GM23338 (cell line): Measurements from ENCODE around the gene SLCO3A1. TPM values are rescaled to one million over a fixed set of nuclear protein-coding genes. Genes with fewer than 3 reads are reported as not detected.

Experiments
- ATAC-seq: fragments of 200-7000 bp; cut with Tn5 transposase; 3 replicates; pipeline ENCODE4 v1.9.1; 2020
- DNase-seq: peaks from one replicate; pipeline ENCODE4 v3.0.0-alpha.2; 2015; ENCODE audit warnings: low spot score
- H2AFZ ChIP-seq: fragments of 200-600 bp; sonication (generic); 2 replicates; pipeline ENCODE4 v1.8.0; 2016; ENCODE audit warnings: antibody characterized with exemption, mild to moderate bottlenecking, moderate library complexity
- H3F3A ChIP-seq: fragments of 200-600 bp; sonication (generic); replicated peaks from 2 replicates; pipeline ENCODE4 v1.8.0; 2017; ENCODE audit warnings: antibody characterized with exemption, mixed run types, low read depth
- H3K27ac ChIP-seq: fragments of 200-600 bp; sonication (generic); 2 replicates; pipeline ENCODE4 v1.6.1; 2016; ENCODE audit warnings: low read depth
- H3K27me3 ChIP-seq: fragments of 200-600 bp; sonication (generic); 2 replicates; pipeline ENCODE4 v1.8.0; 2016; ENCODE audit warnings: mild to moderate bottlenecking, mixed run types, moderate library complexity; ENCODE audit not compliant: insufficient read depth
- H3K36me3 ChIP-seq: fragments of 200-600 bp; sonication (generic); 2 replicates; pipeline ENCODE4 v1.8.0; 2016; ENCODE audit warnings: mild to moderate bottlenecking; ENCODE audit not compliant: insufficient read depth
- H3K4me1 ChIP-seq: fragments of 200-600 bp; sonication (generic); 2 replicates; pipeline ENCODE4 v1.8.0; 2016; ENCODE audit warnings: mild to moderate bottlenecking, moderate library complexity; ENCODE audit not compliant: insufficient read depth
- H3K4me2 ChIP-seq: fragments of 200-600 bp; sonication (generic); 2 replicates; pipeline ENCODE4 v1.7.1; 2017; ENCODE audit warnings: mixed run types
- H3K4me3 ChIP-seq: fragments of 200-600 bp; sonication (generic); 2 replicates; pipeline ENCODE4 v1.6.1; 2016; ENCODE audit warnings: mixed run types
- H3K79me2 ChIP-seq: fragments of 200-600 bp; sonication (generic); replicated peaks from 2 replicates; pipeline ENCODE4 v1.8.0; 2017; ENCODE audit warnings: mild to moderate bottlenecking; ENCODE audit not compliant: insufficient read depth
- H3K9me2 ChIP-seq: fragments of 200-600 bp; sonication (generic); 2 replicates; pipeline ENCODE4 v1.8.0; 2017; ENCODE audit not compliant: insufficient read depth
- H4K20me1 ChIP-seq: fragments of 200-600 bp; sonication (generic); replicated peaks from 2 replicates; pipeline ENCODE4 v1.8.0; 2017; ENCODE audit warnings: mild to moderate bottlenecking; ENCODE audit not compliant: insufficient read depth
- H3K27ac Mint-ChIP-seq: 2 replicates; pipeline ENCODE4 v1.8.0; 2020; ENCODE audit warnings: inconsistent platforms, mild to moderate bottlenecking, moderate library complexity, mixed read lengths
- H3K27me3 Mint-ChIP-seq: 3 replicates; pipeline ENCODE4 v1.8.0; 2022; ENCODE audit warnings: low read depth, mild to moderate bottlenecking, moderate library complexity, mixed read lengths, inconsistent platforms; ENCODE audit not compliant: insufficient read depth, poor library complexity
- H3K36me3 Mint-ChIP-seq: 3 replicates; pipeline ENCODE4 v1.8.0; 2021; ENCODE audit warnings: low read depth, mild to moderate bottlenecking, inconsistent platforms, moderate library complexity, mixed read lengths
- H3K4me1 Mint-ChIP-seq: 3 replicates; pipeline ENCODE4 v1.8.0; 2020; ENCODE audit warnings: mild to moderate bottlenecking, inconsistent platforms, mixed read lengths
- H3K4me3 Mint-ChIP-seq: 3 replicates; pipeline ENCODE4 v1.8.0; 2021; ENCODE audit warnings: moderate library complexity, mild to moderate bottlenecking, inconsistent platforms, mixed read lengths
- H3K9me3 Mint-ChIP-seq: 3 replicates; pipeline ENCODE4 v1.8.0; 2020; ENCODE audit warnings: moderate library complexity, mild to moderate bottlenecking, inconsistent platforms, mixed read lengths
- CREB1 ChIP-seq: fragments of 250-450 bp; sonication (Bioruptor Pico); IDR thresholded peaks from 2 replicates; pipeline ENCODE4 v1.5.0; 2020; ENCODE audit warnings: low read depth, mild to moderate bottlenecking, moderate library complexity
- ETS1 ChIP-seq: IDR thresholded peaks from 2 replicates; pipeline ENCODE4 v1.6.1; 2016; ENCODE audit warnings: antibody characterized with exemption
- EZH2phosphoT487 ChIP-seq: fragments of 200-600 bp; sonication (generic); IDR thresholded peaks from one replicate; pipeline ENCODE4 v1.8.1; 2018; ENCODE audit warnings: antibody characterized with exemption; ENCODE audit not compliant: unreplicated experiment
- JUNB ChIP-seq: IDR thresholded peaks from one replicate; pipeline ENCODE4 v1.6.1; 2016; ENCODE audit warnings: antibody characterized with exemption; ENCODE audit not compliant: unreplicated experiment
- NANOG ChIP-seq: IDR thresholded peaks from 2 replicates; pipeline ENCODE4 v1.6.1; 2016; ENCODE audit warnings: antibody characterized with exemption, borderline replicate concordance
- POLR2AphosphoS5 ChIP-seq: IDR thresholded peaks from 2 replicates; pipeline ENCODE4 v1.6.1; 2016; ENCODE audit warnings: antibody characterized with exemption, low read depth
- STAT1 ChIP-seq: IDR thresholded peaks from one replicate; pipeline ENCODE4 v1.6.1; 2016; ENCODE audit warnings: antibody characterized with exemption; ENCODE audit not compliant: unreplicated experiment
- polyA plus RNA-seq: library from polyadenylated mRNA; unstranded; fragments of >200 nt; fragmentation: Nextera tagmentation; extraction: Ambion mirVana; gene quantifications from 2 replicates; pipeline ENCODE4 v1.2.1, GENCODE V29; 2016
- total RNA-seq: library from RNA; depleted of rRNA; stranded (reverse); fragments of >200 nt; shearing (Covaris generic); gene quantifications from 2 replicates; pipeline ENCODE4 v1.2.3, GENCODE V29; 2014
- TF ChIP-seq, protein P1 (sequence below): fragments of 250-450 bp; sonication (Bioruptor Pico); IDR thresholded peaks from 2 replicates; pipeline ENCODE4 v1.5.0; 2020; ENCODE audit warnings: mild to moderate bottlenecking, moderate library complexity

SLCO3A1 gene
- total and polyA plus RNA-seq, 2 experiments from 2014 or later = 7.3 to 9.4 TPM

- no peaks in the 10 kb centered on the region; the same call in 2 of the 3 replicates for H3K9me3 Mint-ChIP-seq
- no peaks in the 10 kb centered on the region for H3F3A ChIP-seq
- no peaks in the 10 kb centered on the region for H3K36me3 ChIP-seq
- H3K9me2 ChIP-seq = 0 out of 2 replicates have a peak, but pooled peaks cover 6% of the 10 kb centered on the region
- H3K4me3 ChIP-seq = no peak overlapping the region
- H3K4me3 Mint-ChIP-seq = no peak overlapping the region
- TF ChIP-seq EZH2phosphoT487 = no peak
- ATAC-seq (no peak), DNase-seq (no peak)
- no peaks in the 10 kb centered on the region; the same call in 1 of the 2 replicates for H4K20me1 ChIP-seq
- no peaks in the 10 kb centered on the region; the same call in 1 of the 2 replicates for H3K4me1 ChIP-seq
- H3K27ac ChIP-seq = no peak overlapping the region
- H3K4me1 Mint-ChIP-seq = peaks cover 2% of the 10 kb centered on the region; the same call in 1 of the 3 replicates
- H3K27me3 Mint-ChIP-seq = peaks cover 2% of the 10 kb centered on the region
- no peaks in the 10 kb centered on the region for H3K36me3 Mint-ChIP-seq
- H3K27me3 ChIP-seq = no peaks in the 10 kb centered on the region
- H2AFZ ChIP-seq = no peak overlapping the region
- no peak overlapping the region for H3K27ac Mint-ChIP-seq
- H3K4me2 ChIP-seq = no peak overlapping the region
- no peaks in the 10 kb centered on the region for H3K79me2 ChIP-seq
These were observed 166.2 kb downstream of the SLCO3A1 start for GRCh38 chr15:92019706-92020105.

DNA sequence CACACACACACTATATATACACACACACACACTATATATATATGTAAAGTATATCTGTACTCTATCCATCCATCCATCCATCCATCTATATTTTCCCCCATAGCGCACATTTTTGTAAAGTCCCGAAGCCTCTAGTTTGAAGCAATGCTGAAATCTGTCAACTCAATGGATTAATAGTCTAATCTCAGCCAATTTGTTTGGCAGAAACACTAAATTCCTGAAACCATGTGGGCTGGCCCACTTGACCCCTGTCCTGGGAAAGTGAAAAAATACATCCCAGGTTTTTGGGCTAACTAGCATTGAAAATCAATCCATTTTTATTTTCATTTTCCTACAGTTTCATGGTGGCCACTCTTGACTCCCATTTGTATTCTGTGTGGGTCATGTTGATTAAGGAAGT lies 166.7 kb downstream of the SLCO3A1 start:
- no peak for TF ChIP-seq JUNB
- TF ChIP-seq ETS1 = no peak
- TF ChIP-seq STAT1 = no peak
- no peak for TF ChIP-seq POLR2AphosphoS5
- TF ChIP-seq, protein P1, sequence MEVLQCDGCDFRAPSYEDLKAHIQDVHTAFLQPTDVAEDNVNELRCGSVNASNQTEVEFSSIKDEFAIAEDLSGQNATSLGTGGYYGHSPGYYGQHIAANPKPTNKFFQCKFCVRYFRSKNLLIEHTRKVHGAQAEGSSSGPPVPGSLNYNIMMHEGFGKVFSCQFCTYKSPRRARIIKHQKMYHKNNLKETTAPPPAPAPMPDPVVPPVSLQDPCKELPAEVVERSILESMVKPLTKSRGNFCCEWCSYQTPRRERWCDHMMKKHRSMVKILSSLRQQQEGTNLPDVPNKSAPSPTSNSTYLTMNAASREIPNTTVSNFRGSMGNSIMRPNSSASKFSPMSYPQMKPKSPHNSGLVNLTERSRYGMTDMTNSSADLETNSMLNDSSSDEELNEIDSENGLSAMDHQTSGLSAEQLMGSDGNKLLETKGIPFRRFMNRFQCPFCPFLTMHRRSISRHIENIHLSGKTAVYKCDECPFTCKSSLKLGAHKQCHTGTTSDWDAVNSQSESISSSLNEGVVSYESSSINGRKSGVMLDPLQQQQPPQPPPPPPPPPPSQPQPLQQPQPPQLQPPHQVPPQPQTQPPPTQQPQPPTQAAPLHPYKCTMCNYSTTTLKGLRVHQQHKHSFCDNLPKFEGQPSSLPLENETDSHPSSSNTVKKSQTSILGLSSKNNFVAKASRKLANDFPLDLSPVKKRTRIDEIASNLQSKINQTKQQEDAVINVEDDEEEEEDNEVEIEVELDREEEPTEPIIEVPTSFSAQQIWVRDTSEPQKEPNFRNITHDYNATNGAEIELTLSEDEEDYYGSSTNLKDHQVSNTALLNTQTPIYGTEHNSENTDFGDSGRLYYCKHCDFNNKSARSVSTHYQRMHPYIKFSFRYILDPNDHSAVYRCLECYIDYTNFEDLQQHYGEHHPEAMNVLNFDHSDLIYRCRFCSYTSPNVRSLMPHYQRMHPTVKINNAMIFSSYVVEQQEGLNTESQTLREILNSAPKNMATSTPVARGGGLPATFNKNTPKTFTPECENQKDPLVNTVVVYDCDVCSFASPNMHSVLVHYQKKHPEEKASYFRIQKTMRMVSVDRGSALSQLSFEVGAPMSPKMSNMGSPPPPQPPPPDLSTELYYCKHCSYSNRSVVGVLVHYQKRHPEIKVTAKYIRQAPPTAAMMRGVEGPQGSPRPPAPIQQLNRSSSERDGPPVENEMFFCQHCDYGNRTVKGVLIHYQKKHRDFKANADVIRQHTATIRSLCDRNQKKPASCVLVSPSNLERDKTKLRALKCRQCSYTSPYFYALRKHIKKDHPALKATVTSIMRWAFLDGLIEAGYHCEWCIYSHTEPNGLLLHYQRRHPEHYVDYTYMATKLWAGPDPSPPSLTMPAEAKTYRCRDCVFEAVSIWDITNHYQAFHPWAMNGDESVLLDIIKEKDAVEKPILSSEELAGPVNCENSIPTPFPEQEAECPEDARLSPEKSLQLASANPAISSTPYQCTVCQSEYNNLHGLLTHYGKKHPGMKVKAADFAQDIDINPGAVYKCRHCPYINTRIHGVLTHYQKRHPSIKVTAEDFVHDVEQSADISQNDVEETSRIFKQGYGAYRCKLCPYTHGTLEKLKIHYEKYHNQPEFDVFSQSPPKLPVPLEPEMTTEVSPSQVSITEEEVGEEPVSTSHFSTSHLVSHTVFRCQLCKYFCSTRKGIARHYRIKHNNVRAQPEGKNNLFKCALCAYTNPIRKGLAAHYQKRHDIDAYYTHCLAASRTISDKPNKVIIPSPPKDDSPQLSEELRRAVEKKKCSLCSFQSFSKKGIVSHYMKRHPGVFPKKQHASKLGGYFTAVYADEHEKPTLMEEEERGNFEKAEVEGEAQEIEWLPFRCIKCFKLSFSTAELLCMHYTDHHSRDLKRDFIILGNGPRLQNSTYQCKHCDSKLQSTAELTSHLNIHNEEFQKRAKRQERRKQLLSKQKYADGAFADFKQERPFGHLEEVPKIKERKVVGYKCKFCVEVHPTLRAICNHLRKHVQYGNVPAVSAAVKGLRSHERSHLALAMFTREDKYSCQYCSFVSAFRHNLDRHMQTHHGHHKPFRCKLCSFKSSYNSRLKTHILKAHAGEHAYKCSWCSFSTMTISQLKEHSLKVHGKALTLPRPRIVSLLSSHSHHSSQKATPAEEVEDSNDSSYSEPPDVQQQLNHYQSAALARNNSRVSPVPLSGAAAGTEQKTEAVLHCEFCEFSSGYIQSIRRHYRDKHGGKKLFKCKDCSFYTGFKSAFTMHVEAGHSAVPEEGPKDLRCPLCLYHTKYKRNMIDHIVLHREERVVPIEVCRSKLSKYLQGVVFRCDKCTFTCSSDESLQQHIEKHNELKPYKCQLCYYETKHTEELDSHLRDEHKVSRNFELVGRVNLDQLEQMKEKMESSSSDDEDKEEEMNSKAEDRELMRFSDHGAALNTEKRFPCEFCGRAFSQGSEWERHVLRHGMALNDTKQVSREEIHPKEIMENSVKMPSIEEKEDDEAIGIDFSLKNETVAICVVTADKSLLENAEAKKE = no peak
- TF ChIP-seq NANOG = no peak
- TF ChIP-seq CREB1 (CRISPR knock-in tag) = no peak
- no peak overlapping the region for H2AFZ ChIP-seq
- H3K9me2 ChIP-seq = 0 out of 2 replicates have a peak, but pooled peaks cover 6% of the 10 kb centered on the region
- DNase-seq (no peak), ATAC-seq (no peak)
- H3K27me3 Mint-ChIP-seq = peaks cover 2% of the 10 kb centered on the region
- no peaks in the 10 kb centered on the region for H3F3A ChIP-seq
- H3K4me1 ChIP-seq = no peaks in the 10 kb centered on the region; the same call in 1 of the 2 replicates
- no peaks in the 10 kb centered on the region for H3K36me3 ChIP-seq
- H3K4me2 ChIP-seq = no peak overlapping the region
- H3K27me3 ChIP-seq = no peaks in the 10 kb centered on the region
- H3K27ac ChIP-seq = no peak overlapping the region
- H3K4me3 Mint-ChIP-seq = no peak overlapping the region
- H4K20me1 ChIP-seq = no peaks in the 10 kb centered on the region; the same call in 1 of the 2 replicates
- H3K9me3 Mint-ChIP-seq = no peaks in the 10 kb centered on the region; the same call in 2 of the 3 replicates
- H3K4me3 ChIP-seq = no peak overlapping the region
- H3K4me1 Mint-ChIP-seq = peaks cover 2% of the 10 kb centered on the region; the same call in 1 of the 3 replicates
- no peak overlapping the region for H3K27ac Mint-ChIP-seq
- no peaks in the 10 kb centered on the region for H3K79me2 ChIP-seq
- no peaks in the 10 kb centered on the region for H3K36me3 Mint-ChIP-seq
